CD4-positive, alpha-beta T cell treated with Interleukin-4 for 4 hours (primary cell): Measurements from ENCODE around the gene CPTP.
A peak's percentile ranks its signal among the peaks of the same experiment; 100 is the strongest.

Source experiments
- DNase-seq: peaks from one replicate; pipeline ENCODE4 v3.0.0-alpha.2; 2020

Gene CPTP

DNA sequence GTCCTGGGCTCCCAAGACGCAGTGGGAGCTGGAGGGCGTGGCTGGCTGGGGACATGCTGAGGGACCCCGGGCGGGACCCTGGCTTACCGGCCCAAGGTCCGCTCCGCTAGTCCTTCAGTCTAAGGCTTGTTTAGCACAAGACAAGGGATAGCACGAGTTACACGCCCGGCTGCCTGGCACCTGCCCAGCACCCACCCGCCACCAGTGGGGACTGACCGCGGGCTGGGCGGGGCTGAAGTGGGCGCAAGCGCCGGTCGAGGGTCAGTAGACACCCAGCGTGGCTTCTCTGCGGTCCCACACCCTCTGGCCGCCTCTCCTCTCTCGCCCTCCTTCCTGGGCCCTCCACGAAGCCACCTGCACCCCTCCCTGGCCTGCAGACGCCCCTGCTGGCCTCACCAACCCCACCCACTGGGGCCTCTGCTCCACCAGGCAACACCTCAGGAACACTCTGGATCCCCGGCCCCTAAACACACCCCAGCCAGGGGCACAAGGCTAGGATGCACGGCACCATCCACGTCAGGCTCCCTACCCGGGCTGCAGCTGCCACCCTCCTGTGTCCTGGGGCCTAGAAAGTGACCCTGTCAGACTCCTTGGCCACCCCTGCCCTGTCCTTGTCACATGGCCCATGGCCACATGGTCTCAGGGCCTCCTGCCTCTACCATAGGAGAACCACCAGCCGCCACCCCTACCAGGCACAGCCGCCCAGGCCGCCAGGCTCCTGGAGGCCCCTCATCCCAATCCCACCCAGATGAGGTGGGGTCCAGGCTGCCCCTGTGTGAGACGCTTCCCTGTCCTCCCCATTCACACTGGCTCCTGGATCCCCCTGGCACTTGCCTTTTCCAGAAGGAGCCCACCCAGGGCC, 12.6 kb downstream of the CPTP start:
- no peak for DNase-seq

DNA sequence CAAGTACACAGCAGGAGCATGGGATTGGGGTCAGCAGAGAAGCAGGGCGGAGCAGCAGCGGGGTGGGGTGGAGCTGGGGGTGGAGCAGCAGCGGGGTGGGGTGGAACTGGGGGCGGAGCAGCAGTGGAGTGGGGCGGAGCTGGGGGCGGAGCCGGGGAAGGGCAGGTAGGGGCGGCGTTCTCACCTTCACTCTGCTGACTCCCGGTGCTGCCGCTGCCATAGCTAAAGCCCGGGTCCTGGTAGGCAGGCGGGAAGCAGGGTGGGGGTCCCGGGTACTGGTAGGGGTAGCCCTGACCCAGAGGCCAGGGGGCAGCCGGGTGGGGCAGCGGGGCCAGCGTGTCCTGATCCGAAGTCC, 13.2 kb downstream of the CPTP start:
- no peak for DNase-seq

DNA sequence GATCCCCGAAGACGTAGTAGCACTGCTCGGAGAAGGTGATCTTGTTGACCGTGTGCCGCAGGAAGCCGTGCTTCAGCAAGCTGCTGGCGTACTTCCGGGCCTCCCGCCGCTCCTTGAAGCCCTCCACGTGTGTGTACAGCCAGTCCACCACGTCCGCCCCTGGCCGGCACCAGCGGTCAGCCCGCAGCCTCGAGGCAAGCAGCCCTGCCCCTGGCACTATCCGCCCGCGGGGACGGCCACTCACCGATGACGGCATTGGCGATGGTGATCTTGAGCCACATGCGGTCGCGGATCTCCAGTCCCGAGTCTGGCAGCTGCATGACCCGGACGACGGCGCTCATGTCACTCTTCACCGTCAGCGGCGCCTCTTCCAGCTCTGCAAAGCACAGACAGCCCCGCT, 13.7 kb downstream of the CPTP start:
- no peak for DNase-seq

DNA sequence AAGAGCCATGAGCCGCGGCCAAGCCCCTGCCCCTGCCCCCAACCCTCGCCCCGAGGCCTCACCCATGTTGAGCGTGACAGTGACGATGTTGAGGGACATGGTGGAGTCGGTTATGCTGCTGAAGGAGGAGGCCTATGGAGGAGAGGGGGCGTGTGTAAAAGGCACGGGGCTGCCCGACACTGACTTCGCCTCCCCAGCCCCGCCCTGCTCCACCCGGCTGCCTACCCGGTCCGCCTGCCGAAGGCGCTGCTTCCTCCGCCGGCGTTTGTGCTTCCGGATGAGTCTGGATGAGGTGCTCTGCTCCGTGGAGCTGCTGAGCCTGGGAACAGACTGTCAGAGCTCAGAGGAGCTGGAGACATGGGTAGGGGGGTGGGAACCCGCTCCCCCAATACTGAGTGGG, 15.6 kb downstream of the CPTP start:
- DNase-seq: no peak

DNA sequence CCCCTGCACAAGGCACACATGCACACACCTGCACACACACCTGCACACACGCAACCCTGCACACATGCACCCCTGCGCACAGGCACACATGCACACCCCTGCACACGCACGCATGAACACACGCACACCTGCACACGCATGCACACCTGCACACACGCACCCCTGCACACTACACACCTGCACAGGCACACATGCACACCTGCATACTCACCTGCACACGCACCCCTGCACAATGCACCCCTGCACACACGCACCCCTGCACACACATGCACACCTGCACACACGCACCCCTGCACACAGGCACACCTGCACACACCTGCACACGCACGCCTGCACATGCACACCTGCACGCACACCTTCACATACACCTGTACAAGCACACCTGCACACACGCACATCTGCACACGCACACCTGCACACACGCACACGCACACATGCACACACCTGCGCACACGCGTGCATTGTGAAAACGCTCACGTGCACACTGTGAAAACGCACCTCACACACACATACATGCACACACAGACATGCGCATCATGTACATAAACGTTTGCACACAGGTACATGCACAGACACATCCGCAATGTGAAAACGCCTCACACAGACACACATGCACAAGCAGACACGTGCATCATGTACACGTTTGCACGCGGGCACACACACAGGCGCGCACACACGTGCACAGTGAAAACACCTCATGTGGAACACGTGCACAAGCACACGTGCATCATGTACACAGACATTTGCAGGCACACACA, 16.4 kb downstream of the CPTP start:
- DNase-seq: no peak

DNA sequence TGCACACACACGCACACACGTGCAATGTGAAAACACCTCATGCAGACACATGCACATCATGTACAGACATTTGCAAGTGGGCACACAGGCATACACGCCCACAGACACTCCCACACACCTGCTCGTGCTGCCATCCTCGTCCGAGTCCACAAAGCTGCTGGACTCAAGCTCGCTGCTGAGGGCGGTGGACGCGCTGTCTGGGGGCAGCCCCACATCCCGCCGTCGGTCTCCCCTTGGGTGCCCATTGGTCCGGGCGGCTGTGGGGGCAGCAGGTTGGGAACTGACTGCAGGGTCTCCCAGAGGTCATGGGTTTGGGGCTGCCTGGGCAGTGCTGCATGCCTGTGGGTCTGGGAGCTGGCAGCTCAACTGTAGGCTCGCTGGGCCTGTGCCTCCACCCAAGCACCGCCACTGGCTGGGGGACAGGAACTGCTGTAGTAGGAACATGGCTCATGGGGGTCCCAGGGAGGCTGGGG, 17.0 kb downstream of the CPTP start:
- DNase-seq: no peak

DNA sequence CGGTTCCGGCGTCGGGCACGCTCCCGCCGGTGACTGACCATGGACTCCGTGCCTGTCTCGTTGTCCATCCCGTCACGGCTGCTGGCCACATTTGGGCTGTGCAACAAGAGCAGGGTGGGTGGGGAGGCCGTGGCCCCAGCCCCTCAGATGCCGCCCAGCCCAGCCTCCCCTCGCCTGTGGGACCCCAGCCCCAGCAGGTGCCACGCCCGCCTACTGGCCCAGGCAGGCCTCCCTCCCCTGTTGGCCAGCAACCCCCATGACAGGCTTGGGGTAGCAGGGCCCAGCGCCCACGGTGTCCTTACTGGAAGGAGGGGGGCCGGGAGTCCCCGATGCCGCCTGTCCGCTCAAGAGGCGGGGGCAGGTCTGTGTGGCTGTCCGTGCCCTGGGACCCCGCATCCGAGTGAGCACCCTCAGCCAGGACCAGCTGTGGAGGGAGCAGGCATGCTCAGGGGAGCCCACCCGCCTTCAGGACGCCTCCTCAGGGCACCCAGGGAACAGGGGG, 17.5 kb downstream of the CPTP start:
- no peak for DNase-seq

DNA sequence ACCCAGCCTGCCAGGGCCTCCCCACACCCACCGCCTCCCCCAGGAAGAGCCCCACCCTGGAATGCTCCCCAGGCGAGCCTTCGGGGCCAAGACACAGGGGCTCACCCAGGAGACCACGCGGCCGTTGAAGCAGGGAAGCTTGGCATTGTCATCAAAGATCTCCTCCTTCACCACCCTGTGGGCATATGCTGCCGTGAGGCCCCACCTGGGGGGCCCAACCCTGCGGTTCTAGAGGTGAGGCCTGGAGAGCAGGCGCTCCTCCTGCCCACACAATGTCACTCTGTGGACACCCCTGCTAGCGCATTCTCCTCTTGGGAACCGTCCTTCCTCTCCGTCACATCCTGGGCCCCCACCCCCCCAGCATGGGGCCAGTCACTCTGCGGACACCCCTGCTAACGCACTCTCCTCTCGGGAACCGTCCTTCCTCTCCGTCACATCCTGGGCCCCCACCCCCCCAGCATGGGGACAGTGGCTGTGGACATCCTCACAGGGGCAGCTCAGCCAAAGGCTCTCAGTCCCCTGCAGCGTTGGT, 18.0 kb downstream of the CPTP start:
- no peak for DNase-seq

DNA sequence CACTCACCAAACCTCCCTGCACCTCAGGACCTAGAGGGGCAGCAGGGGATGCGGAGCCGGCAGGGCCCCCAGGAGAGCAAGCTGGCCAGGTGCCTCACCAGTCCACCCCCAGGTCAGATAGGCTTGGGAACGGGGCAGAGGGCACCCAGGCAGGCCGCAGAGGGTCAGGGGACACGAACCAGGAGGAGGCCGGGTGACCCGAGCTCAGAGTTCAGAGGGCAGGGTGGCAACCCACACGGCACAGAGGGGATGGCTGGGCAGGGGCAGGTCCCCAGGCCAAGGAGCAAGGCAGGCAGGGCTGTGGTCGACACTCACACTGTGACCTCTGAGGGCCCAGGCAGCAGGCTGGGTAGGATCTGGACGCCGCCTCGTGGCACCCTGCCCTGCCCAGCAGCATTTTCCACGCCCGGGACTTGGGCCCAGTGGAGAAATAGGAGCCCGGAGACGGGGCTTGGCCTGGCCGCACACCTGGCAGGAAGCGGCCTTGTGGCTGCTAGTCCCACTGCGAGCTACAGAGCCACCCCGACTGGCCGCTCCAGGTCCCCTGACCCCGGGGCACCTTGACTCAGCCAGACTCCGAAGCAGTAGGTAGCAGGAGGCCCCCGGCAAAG, 19.3 kb downstream of the CPTP start:
- no peak for DNase-seq

DNA sequence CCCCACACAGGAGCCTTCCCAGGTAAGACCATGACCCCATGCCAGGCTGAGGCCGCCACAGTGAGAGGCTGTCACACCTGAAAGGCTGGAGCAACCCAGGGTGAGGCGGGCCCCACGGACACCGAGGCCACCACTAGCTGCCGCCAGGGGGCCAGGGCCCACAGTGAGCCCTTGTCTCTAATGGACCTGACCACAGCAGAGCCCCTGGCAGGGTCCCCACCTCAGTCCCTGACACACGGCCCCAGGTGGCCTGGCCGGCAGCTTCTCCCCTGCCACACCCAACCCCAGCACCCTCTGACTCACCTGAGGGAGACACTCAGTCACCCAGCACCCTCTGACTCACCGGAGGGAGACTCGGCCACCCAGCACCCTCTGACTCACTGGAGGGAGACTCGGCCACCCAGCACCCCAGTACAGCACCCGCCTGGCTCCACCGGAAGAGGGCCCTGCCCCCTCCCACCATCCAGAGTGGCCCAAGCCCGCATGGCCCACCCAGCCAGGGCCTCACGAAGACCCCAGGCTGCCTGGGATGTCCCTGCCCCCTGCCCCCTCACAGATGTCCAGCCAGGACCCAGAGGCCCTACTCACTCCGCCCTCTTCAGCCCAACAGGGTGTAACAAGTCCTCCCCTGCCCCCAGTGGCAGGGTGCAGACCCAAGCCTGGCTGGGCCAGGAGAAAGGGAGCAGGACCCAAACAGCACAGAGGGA, 20.2 kb downstream of the CPTP start:
- DNase-seq: peak; percentile 69

DNA sequence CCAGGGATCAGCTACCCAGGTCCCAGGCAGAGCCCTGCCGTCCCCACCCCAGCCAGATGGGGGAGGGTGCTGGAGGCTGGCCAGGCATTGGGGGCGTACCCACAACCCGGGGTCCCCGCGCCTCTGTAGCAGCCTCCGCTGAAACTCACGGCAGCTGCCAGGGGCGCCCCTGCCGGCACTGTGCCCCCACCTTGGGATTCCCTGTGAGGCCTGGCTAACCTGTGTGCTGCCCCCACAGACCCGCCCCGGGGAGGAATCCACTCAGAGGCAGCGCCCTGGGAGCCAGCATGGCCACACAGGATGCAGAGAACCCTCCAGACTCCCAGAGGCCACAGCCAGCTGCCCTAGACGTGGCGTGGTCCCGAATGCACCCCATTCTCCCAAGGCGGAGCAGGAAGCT, 20.8 kb downstream of the CPTP start:
- DNase-seq: no peak

DNA sequence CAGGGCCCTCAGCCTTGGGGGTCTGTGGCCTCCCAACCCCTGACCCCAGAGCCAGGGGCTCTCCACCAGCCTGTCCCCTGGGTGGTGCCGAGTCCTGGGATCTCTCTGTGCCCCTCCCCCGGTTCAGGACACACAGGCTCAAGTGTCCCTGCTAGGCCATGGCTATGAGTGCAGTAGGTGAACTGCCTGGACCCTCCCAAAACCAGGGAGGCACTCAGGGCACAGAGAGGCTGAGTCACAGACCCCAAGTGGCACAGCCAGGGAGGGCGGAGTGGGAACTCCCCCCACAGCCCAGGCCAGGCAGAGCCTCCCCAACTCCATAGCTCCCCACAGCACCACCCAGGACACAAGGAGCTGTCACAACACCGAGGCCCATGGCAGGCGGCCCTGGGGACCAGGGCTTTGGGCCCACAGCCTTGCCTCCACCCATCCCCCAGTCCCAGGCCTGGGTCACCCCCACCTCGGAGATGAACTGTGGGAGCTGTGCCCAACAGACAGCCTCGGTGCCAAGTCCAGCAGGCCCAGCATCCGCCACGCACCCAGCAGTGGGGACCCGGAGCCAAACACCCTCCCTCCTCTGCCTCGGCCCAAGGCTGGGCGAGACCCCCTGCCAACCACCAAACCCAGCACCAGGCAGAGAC, 21.4 kb downstream of the CPTP start:
- no peak for DNase-seq

DNA sequence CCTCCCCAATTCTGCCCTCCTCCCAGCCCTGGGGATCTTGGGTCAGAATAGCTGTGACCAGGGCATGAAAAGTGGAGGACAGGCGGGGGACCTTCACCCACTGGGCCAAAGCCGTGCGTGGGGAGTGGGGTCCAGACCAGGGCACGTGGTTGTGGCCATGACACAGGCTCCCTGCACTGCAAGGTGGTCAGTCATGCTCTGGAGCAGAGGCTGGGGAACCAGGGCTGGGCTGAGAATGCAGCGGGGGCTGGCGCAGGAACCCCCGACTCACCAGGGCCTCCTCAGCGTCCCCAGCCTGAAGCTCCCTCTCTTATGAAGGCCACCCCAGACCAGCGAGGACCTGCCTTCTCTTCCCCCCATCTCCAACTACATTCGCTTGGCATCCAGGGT, 21.9 kb downstream of the CPTP start:
- no peak for DNase-seq

DNA sequence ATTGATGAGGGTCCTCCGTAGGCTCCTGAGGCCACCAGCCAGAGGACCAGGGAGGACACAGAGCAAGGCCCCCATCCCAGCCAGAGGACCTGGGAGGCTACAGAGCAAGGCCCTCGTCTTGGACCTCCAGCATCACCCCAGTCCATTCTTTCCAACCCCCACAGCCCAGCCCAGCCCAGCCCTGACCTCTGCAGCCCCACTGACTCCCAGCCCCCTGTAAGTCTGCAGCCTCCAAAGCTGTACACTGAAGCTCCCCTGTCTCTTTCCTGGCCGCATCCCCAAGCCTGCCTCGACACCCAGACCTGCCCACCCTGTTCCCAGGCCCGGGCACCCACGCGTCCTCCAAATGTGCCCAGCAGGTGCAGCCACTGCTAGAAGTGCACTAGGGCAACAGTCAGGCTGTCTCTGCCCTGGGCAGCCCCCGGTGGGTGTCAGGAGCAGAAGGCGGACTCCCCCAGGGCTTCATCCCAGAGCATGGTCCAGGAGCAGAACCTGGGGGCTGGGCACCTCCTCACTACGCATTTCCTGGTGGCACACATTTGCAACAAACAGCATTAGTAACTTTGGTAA, 22.5 kb downstream of the CPTP start:
- DNase-seq: no peak

DNA sequence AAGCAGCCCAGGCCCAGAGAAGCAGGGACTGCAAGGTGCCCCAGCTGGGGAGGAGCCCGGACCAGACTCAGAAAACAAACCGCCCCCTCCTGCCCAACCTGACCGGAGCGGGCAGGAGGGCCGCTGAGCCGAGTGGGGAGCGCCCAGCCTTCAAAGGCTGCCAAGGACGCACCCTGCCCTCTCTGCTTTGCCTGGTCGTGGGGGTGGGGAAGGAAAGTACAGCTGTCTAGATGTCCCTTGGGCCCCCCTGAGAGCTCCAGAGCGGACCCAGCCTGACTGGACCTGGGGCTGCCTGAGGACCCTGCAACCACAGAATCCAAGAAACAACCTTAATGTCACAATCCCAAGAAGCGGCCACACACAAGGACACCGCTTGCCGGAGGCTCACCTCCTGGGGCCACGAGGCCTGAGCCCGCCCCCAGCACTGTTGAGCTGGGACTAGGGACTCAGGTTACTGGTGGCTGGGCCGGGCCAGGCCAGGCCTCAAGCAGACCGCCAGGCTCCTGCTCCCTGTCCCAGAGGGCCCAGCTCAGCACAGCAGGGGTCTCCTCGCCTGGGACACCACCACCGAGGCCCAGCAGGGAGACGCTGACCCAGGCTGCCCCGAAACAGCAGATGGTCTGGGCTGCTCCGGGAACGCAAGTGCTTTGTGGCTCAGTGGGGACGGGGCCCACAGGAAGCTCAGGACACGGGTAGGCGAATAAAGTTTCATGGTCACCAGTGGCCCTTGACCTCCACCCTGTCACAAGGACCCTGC, 23.2 kb downstream of the CPTP start:
- DNase-seq: no peak

DNA sequence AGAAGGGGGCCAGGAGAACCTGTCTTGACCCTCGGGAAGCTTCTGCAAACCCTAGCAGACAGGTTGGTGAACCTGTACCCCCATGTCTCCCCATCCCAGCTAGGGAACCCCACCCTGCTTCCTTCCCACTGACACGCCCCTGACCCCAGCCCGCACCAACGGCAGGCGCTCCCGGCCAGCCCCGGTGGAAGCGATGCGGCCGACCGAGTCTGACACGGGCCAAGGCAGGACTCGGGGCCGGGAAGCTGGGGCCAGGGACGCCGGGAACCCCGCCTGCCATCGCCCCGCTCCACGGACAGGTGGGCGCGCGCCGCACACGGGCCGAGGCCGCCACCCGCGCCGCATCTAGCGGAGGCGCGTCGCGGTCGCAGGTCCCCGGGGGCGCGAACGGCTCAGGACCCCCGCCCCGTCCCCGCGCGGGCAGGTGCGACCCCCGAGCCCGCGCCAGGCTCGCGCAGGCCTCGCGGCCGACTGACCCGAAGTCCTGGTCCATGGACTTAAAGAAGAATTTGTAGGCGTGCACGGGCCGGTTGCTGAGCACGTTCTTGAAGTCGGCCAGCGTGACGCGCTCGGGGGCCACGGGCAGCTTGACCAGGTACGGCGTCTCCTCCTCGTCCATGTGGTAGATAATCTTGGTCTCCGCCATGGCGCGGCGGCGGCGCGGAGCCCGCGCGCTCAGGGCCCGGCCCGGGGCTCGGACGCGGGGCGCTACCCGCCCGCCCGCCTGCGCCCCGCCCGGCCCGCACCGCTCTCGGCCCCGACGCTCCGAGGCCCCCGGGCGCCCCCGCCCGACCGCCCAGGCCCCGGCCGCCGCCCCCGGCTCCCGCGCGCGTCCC, 24.0 kb downstream of the CPTP start:
- DNase-seq: no peak

DNA sequence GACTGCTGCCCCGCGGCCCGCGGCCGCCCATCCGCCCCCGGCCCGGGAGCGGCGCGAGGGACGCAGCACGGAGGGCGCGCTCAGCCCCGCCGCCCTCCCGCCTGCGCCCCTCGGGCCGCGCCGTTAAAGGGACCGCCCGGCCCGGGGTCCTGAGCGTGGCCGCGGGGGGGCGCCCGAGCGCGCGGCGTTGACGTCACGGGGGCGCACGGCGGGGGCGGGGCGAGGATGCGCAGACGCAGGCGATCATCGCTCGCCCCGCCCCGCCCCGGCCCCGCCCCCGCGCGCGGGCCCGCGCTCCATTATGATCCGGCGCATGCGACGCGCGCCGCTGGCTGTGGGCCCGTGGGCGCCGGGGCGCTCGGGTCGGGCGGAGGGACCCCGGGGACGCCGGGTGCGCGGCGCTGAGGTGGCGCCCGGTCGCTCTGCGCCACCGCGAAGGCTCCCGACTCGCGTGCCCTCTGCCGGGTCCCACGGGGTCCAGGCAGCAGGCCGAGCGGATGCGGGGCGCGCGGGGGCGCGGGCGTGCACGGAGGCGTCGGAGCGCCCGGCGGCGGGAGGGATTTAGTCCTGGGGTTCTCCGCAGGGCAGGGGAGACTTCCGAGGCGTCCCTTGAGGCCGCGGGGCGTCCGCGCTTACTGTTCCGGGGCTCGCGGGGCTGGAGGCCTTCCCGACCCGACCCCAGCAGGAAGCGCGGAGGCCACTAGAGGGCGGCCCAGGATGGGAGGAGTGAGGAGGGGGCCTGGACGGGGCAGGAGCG, 24.8 kb downstream of the CPTP start, which contains the start of gene DVL1:
Gene DVL1 (minus strand): TSS at position 163 of the 757 bp plus-strand sequence. CDS start 353 bp downstream, outside the sequence.
- DNase-seq: peak; percentile 48

DNA sequence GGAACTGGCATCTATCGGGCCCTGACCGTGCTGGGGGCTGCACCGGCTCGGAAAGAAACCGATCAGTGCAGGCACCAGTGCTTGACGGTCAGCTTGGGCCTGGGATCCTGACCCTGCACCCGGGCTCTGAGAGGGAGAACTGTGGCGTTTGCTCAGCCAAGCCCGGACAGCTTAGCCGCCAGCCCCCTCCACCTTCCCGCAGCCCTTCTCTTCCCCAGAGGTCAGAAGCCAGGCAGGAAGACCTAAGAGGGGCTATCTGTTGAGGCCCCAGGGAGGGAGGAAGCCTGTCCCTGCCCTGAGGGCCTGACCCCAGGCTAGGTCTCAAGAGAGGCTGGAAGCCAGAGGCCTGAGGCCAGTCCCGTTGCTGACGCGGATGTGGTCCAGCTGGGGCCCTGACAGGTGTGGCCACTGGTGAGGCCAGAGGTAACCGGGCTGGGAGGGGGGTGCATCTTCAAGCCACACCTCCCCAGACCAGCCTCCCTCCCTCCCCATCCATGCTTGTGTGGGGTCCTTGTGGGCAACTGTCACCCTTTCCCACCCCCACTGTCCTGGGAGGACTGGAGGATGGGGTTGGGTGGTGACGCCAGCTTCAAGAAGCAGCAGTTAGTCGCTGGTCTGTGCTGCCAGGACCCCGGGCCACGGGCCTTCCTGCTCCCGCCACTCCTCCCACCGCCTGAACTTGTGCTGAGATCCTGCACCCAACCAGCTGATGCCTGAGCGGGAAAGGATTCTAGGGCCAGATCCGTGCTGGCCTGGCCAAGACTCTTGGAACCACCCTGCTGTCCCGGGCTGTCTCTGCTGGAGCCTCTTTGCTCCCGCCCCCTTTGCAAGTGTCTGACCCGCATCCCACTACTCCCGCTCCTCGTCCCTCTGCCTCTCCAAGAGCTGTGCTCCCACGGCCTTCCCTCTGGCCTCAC, 27.2 kb downstream of the CPTP start:
- DNase-seq: no peak
